Smooth muscle cell of the umbilical artery (primary cell): Measurements from ENCODE around the gene DIPK2A. TPM values are rescaled to one million over a fixed set of nuclear protein-coding genes. Genes with fewer than 3 reads are reported as not detected.

Experiments
- total RNA-seq: library from RNA; depleted of rRNA; stranded (reverse); fragments of >200 nt; gene quantifications from 2 replicates; pipeline ENCODE4 v1.2.3, GENCODE V29; 2014

The DIPK2A gene
- 36.8 and 68.6 TPM in 2 replicates for total RNA-seq

GRCh38 chr3:143971359-143972154 is at the start of gene DIPK2A:
DIPK2A (plus strand) TSS chr3:143971823; CDS start chr3:143972333, 510 bp downstream.

Other genes with a start within 250 kb of the DIPK2A start
- 2.8 and 7.4 TPM in 2 replicates for gene SLC9A9, start 123.4 kb upstream of the DIPK2A start, total RNA-seq